HT-29 (cell line): Measurements from ENCODE around the gene SDR42E1. TPM values are rescaled to one million over a fixed set of nuclear protein-coding genes. Genes with fewer than 3 reads are reported as not detected.

Source experiments
- DNase-seq: peaks from one replicate; pipeline ENCODE4 v3.0.0-alpha.2; 2015; ENCODE audit warnings: low spot score
- total RNA-seq: library from RNA; depleted of rRNA; stranded (reverse); fragments of >200 nt; shearing (Covaris generic); gene quantifications from 2 replicates; pipeline ENCODE4 v1.2.3, GENCODE V29; 2014; rRNA removed

The SDR42E1 gene
- total RNA-seq: 3.4 and 10.2 TPM in 2 replicates

GRCh38 chr16:82011199-82011641 is at the start of gene SDR42E1:
Gene SDR42E1 (minus strand): TSS chr16:82011470. CDS start chr16:82000858, 10,612 bp downstream.
- DNase-seq: peak; percentile 82

- peak; percentile 47 for DNase-seq
These were observed 48.7 kb upstream of the SDR42E1 start for GRCh38 chr16:82059983-82060421.

- DNase-seq: no peak
These were observed 48.1 kb upstream of the SDR42E1 start for GRCh38 chr16:82059161-82059982.

GRCh38 chr16:82056550-82056896 is 45.3 kb upstream of the SDR42E1 start:
- no peak for DNase-seq

- DNase-seq: no peak
These were observed 44.7 kb upstream of the SDR42E1 start for GRCh38 chr16:82055728-82056549.

- no peak for DNase-seq
These were observed 43.8 kb upstream of the SDR42E1 start for GRCh38 chr16:82055117-82055516.

- no peak for DNase-seq
These were observed 40.4 kb upstream of the SDR42E1 start for GRCh38 chr16:82051656-82052055.

GRCh38 chr16:82050909-82051357 is 39.7 kb upstream of the SDR42E1 start:
- DNase-seq: no peak

GRCh38 chr16:82050506-82050905 is 39.2 kb upstream of the SDR42E1 start:
- DNase-seq: no peak

- no peak for DNase-seq
These were observed 38.2 kb upstream of the SDR42E1 start for GRCh38 chr16:82049484-82049883.

- no peak for DNase-seq
These were observed 36.5 kb upstream of the SDR42E1 start for GRCh38 chr16:82047787-82048186.

GRCh38 chr16:82047374-82047773 is 36.1 kb upstream of the SDR42E1 start:
- DNase-seq: no peak

GRCh38 chr16:82046941-82047340 is 35.7 kb upstream of the SDR42E1 start:
- no peak for DNase-seq

- DNase-seq: no peak
These were observed 35.3 kb upstream of the SDR42E1 start for GRCh38 chr16:82046541-82046940.

GRCh38 chr16:82045465-82045864 is 34.2 kb upstream of the SDR42E1 start:
- DNase-seq: no peak

GRCh38 chr16:82044585-82044911 is 33.3 kb upstream of the SDR42E1 start:
- DNase-seq: no peak

- no peak for DNase-seq
These were observed 32.7 kb upstream of the SDR42E1 start for GRCh38 chr16:82043680-82044584.

- no peak for DNase-seq
These were observed 31.6 kb upstream of the SDR42E1 start for GRCh38 chr16:82042846-82043245.

GRCh38 chr16:82042144-82042543 is 30.9 kb upstream of the SDR42E1 start:
- no peak for DNase-seq

- DNase-seq: no peak
These were observed 30.3 kb upstream of the SDR42E1 start for GRCh38 chr16:82041542-82041941.

- no peak for DNase-seq
These were observed 29.0 kb upstream of the SDR42E1 start for GRCh38 chr16:82040296-82040695.

- no peak for DNase-seq
These were observed 26.4 kb upstream of the SDR42E1 start for GRCh38 chr16:82037666-82038065.
